Retina (tissue), 1 donor: ENCODE results near the gene UBE2L3.
"Not testable (repeated sequence)": the region's sequence is repeated elsewhere in the genome, so short reads cannot be mapped to it uniquely, and the experiment has no call there.

Experiments
- DNase-seq: peaks from one replicate; pipeline ENCODE4 v3.0.0-alpha.2; 2016

UBE2L3 gene

GRCh38 chr22:21628386-21629254, 61.1 kb downstream of the UBE2L3 start:
- no peak for DNase-seq

- peak; percentile 94 for DNase-seq
These were observed 62.0 kb downstream of the UBE2L3 start, which contains the start of gene YDJC for GRCh38 chr22:21629255-21630149. YDJC (minus strand) TSS chr22:21630022; CDS start chr22:21630014, 8 bp downstream.

- no peak for DNase-seq
These were observed 63.5 kb downstream of the UBE2L3 start for GRCh38 chr22:21631025-21631424.

DNA sequence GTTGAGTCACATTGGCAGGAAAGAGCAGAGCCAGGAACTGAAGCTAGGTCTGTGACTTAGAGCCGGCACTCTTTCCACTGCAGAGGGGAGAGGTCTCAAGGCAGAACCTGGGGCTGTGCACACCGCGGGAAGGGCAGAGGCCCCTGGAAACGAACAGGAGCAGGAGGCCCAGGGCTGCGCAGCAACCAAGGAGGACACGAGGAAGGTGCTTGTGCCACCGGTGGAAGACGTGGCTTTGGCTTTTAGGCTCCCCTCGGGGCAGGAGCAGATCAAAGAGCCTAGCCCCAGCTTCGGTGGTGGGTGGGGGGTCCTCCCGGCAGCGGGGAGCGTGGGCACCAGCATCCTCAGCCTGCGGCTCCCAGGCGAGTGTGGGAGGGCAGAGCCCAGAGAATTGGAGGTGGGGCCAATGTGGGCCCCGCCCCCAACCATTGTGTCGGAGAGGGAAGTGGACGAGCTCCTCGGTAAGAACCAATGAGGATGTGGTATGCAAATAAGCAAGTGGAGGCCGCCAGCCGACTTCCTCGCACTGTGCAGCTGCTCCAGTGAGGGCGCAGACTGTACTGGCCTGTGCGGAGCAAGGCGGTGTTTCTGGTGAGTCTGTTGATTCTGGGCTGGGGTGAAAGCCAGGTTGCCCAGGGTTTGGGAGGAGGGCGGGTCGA, 64.9 kb downstream of the UBE2L3 start, which contains the start of gene CCDC116:
CCDC116 (plus strand) TSS at position 524 of the 659 bp plus-strand sequence. CDS start 422 bp downstream, outside the sequence.
- no peak for DNase-seq

- DNase-seq: no peak
These were observed 65.4 kb downstream of the UBE2L3 start for GRCh38 chr22:21632931-21633330.

DNA sequence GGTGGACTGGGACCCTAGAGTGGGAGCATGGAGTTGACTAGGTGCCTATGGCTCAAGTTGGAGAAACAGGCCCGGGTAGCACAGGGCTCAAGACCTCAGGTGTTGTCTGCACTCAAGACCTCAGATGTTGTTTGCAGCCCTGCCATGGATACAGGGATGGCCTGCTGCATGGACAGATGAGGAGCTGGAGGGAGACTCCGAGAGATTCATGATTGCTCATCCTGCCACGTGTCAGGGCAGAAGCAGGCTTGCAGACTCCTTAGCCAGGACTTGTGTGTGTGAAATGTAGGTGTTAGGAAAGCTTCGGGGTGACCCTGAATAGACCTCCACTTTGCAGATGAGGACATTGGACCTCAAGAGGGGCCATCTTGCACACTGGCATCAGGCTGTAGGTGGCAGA, 66.0 kb downstream of the UBE2L3 start:
- DNase-seq: no peak

DNA sequence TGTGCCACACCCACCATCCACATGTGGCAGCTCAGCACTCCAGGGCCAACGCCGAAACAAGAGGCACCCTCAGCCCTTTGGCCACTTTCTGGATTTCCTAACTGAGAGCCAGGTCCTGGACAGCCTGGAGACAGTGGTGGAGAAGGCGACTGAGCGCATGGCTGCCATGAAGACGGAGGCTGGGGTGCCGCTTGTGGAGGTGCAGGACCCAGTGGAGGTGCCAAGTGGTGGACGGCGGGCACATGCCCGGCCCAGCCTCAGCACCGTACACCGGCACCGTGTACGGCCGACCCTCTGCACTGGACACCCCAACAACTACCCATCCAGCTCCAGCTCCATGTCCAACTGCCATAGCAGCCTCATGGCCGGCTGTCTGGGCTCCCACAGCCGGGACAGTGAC, 66.6 kb downstream of the UBE2L3 start:
- DNase-seq: no peak

DNA sequence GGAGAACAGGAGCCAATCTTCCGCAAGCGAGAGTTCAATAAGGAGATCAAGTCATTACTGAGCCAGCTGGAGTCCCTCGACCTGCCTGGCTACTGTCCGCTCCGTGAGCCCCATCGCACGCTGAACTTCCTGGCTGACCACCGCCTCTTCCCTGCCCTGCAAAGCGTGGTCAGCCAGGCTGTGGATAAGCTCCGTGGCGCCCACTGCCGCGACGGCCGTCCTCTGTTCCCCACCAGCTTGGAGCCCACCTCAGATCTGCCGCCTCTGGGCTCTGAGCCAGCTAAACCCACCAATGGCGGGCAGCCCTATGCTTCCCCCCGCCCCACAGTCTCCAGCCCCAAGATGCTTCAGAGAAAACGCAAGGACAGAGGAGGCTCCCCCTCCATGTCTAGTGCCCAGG, 67.3 kb downstream of the UBE2L3 start:
- DNase-seq: no peak

- DNase-seq: no peak
These were observed 68.4 kb downstream of the UBE2L3 start for GRCh38 chr22:21635771-21636510.

DNA sequence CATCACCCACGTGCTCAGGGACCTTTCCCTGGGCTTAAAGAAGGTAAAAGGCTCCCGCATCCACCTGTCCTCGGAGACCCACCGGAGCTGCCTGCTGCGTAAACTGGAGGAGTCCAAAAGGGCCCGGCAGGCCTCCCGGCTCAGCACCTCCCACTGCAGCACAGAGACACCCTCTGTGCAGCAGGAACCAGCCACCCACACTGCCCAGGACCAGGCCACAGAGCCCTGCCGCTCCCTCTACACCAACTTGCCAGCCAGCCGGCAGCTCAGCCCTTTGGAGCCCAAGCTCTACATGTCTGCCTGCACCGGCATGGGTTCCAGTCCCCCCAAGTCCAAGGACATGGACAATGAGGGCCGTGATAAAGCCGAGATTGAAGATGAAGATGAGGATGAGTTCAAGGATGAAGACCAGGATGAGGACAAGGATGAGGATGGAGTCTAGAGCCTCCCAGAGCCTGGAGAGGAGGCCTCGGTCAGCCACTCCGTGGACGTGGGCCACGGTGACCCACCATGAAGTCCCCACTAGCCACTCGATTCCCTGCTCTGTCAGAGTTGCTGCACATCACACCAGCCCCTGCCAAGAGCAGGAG, 69.2 kb downstream of the UBE2L3 start:
- DNase-seq: no peak

DNA sequence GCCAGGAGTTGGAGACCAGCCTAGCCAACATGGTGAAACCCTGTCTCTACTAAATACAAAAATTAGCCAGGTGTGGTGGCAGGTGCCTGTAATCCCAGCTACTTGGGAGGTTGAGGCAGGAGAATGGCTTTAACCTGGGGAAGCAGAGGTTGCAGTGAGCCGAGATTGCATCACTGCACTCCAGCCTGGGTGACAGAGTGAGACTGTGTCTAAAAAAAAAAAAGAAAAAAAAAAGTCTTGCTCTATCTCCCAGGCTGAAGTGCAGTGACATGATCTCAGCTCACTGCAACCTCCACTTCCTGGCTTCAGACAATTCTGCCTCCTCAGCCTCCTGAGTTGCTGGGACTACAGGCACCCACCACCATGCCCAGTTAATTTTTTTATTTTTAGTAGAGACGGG, 69.9 kb downstream of the UBE2L3 start:
- DNase-seq: not testable (repeated sequence)

GRCh38 chr22:21639359-21639758, 71.8 kb downstream of the UBE2L3 start:
- no peak for DNase-seq

DNA sequence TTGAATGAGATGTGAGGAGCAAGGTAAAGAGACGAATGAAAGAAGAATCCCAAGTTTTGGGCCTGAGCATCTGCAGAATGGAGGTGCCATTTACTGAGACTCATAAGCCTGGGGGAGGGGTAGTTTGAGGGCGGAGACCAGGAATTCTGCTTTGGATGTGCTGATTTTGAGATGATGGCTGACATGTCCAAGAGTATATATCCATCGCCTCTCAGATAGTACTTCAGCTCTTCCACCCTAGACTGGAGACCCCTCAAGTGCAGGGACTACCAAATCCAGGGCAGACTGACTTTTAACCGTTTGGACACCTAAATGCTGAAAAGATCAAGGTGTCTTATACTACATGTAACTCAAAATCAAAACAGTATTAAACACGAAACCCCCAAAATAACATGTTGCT, 73.3 kb downstream of the UBE2L3 start:
- no peak for DNase-seq

DNA sequence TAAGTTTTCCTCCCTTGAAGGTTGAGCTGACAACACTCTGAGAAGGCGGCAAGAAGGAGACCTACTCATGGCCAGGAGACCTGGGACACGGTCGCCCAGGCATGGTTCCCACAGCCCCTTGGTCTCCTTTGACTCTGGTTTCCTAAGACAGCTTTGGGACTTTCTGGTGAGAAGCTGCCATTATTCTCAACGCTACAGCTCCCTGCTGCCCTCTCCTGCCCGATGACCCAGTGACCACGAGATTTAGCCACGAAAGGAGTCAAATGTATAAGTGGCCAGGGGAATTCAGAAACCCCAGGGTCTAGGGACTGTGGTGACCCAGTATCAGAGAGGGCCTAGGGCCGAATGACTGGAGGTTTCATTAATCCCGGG, 73.9 kb downstream of the UBE2L3 start:
- DNase-seq: no peak

GRCh38 chr22:21641789-21642583, 74.5 kb downstream of the UBE2L3 start, which contains the start of gene SDF2L1:
SDF2L1 (plus strand) TSS chr22:21642302; CDS start chr22:21642337, 35 bp downstream.
- DNase-seq: peak; percentile 97

GRCh38 chr22:21642584-21643448, 75.3 kb downstream of the UBE2L3 start:
- DNase-seq: peak; percentile 76

GRCh38 chr22:21643533-21644357, 76.2 kb downstream of the UBE2L3 start:
- DNase-seq: no peak

DNA sequence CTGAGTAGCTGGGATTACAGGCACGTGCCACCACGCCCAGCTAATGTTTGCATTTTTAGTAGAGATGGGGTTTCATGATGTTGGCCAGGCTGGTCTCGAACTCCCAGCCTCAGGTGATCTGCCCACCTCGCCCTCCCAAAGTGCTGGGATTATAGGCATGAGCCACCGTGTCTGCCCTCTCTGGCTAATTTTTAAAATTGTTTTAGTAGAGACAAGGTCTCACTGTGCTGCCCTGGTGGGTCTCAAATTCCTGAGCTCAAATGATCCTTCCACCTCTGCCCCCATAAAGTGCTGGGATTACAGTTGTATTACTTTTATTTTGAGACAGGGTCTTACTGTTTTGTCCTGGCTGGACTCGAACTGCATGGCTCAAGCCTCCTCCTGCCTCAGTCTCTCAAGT, 78.0 kb downstream of the UBE2L3 start:
- DNase-seq: not testable (repeated sequence)
